MM.1S (cell line): Measurements from ENCODE around the gene TAS2R50.

Experiments
- EZH2phosphoT487 ChIP-seq: fragments of 300-600 bp; sonication (generic); IDR thresholded peaks from 2 replicates; pipeline ENCODE4 v1.6.1; 2018; ENCODE audit warnings: antibody characterized with exemption, low read length
- TF ChIP-seq, protein P1 (sequence below): fragments of 300-600 bp; sonication (generic); IDR thresholded peaks from 2 replicates; pipeline ENCODE4 v1.5.1; 2016; ENCODE audit warnings: antibody characterized with exemption, low read length, mixed read lengths

GRCh38 chr12:10998204-10998603 is 11.5 kb upstream of the TAS2R50 start, which contains the start of gene TAS2R20:
- TF ChIP-seq, protein P1, sequence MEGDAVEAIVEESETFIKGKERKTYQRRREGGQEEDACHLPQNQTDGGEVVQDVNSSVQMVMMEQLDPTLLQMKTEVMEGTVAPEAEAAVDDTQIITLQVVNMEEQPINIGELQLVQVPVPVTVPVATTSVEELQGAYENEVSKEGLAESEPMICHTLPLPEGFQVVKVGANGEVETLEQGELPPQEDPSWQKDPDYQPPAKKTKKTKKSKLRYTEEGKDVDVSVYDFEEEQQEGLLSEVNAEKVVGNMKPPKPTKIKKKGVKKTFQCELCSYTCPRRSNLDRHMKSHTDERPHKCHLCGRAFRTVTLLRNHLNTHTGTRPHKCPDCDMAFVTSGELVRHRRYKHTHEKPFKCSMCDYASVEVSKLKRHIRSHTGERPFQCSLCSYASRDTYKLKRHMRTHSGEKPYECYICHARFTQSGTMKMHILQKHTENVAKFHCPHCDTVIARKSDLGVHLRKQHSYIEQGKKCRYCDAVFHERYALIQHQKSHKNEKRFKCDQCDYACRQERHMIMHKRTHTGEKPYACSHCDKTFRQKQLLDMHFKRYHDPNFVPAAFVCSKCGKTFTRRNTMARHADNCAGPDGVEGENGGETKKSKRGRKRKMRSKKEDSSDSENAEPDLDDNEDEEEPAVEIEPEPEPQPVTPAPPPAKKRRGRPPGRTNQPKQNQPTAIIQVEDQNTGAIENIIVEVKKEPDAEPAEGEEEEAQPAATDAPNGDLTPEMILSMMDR: no peak
- no peak for TF ChIP-seq EZH2phosphoT487
